HepG2 (cell line): Measurements from ENCODE around the gene OR6S1. TPM values are rescaled to one million over a fixed set of nuclear protein-coding genes. Genes with fewer than 3 reads are reported as not detected.

ENCODE experiments used
- ERF ChIP-seq: IDR thresholded peaks from 2 replicates; pipeline ENCODE4 v1.6.1; 2018; ENCODE audit warnings: missing biosample characterization, missing genetic modification reagents
- HIVEP1 ChIP-seq: sonication (generic); formaldehyde crosslinking; IDR thresholded peaks from 2 replicates; pipeline ENCODE4 v1.4.0; 2020; ENCODE audit warnings: mild to moderate bottlenecking, missing genetic modification reagents
- KDM6A ChIP-seq: IDR thresholded peaks from 2 replicates; pipeline ENCODE4 v1.6.1; 2016; ENCODE audit warnings: low read depth
- KLF11 ChIP-seq: IDR thresholded peaks from 2 replicates; pipeline ENCODE4 v1.6.1; 2016; ENCODE audit warnings: missing compliant biosample characterization
- KLF9 ChIP-seq: IDR thresholded peaks from 2 replicates; pipeline ENCODE4 v1.6.1; 2016; ENCODE audit warnings: low read depth
- NFYC ChIP-seq: IDR thresholded peaks from 2 replicates; pipeline ENCODE4 v1.6.1; 2016; ENCODE audit warnings: missing genetic modification reagents, missing compliant biosample characterization
- PCBP1 ChIP-seq: fragments of 200-400 bp; formaldehyde crosslinking; IDR thresholded peaks from 2 replicates; pipeline ENCODE4 v1.6.1; 2017; ENCODE audit warnings: mild to moderate bottlenecking, low read depth, low read length, borderline replicate concordance
- PCBP2 ChIP-seq: fragments of 200-400 bp; formaldehyde crosslinking; optimal IDR thresholded peaks from 2 replicates; pipeline ENCODE3; 2018; ENCODE audit warnings: low read length, low read depth; ENCODE audit not compliant: poor library complexity, severe bottlenecking
- PLSCR1 ChIP-seq: sonication (generic); formaldehyde crosslinking; IDR thresholded peaks from 2 replicates; pipeline ENCODE4 v1.5.0; 2020; ENCODE audit warnings: missing genetic modification reagents, mild to moderate bottlenecking, borderline replicate concordance
- SNAPC2 ChIP-seq: sonication (generic); formaldehyde crosslinking; IDR thresholded peaks from 2 replicates; pipeline ENCODE4 v1.8.1; 2022; ENCODE audit warnings: mild to moderate bottlenecking, missing genetic modification reagents
- SRSF4 ChIP-seq: fragments of 200-400 bp; formaldehyde crosslinking; IDR thresholded peaks from one replicate; pipeline ENCODE4 v1.6.1; 2018; ENCODE audit warnings: mild to moderate bottlenecking, low read depth, low read length, moderate library complexity; ENCODE audit not compliant: poor library complexity, severe bottlenecking
- SYNCRIP ChIP-seq: fragments of 200-400 bp; formaldehyde crosslinking; IDR thresholded peaks from 2 replicates; pipeline ENCODE4 v1.6.1; 2018; ENCODE audit warnings: mild to moderate bottlenecking, low read depth, low read length; ENCODE audit not compliant: insufficient read depth
- TAF1 ChIP-seq: sonication (generic); formaldehyde crosslinking; IDR thresholded peaks from 2 replicates; pipeline ENCODE4 v1.4.0; 2020; ENCODE audit warnings: missing genetic modification reagents
- TARDBP ChIP-seq: sonication (generic); formaldehyde crosslinking; IDR thresholded peaks from 2 replicates; pipeline ENCODE4 v1.8.0; 2022; ENCODE audit warnings: mild to moderate bottlenecking, missing genetic modification reagents
- UBTF ChIP-seq: sonication (generic); formaldehyde crosslinking; IDR thresholded peaks from 2 replicates; pipeline ENCODE4 v1.4.0; 2020; ENCODE audit warnings: mild to moderate bottlenecking, missing genetic modification reagents
- ZBTB1 ChIP-seq: sonication (generic); formaldehyde crosslinking; IDR thresholded peaks from 2 replicates; pipeline ENCODE4 v1.4.0; 2020; ENCODE audit warnings: missing genetic modification reagents, borderline replicate concordance
- ZFP41 ChIP-seq: sonication (generic); formaldehyde crosslinking; IDR thresholded peaks from 2 replicates; pipeline ENCODE4 v1.4.0; 2020; ENCODE audit warnings: mild to moderate bottlenecking, missing genetic modification reagents, borderline replicate concordance
- ZMAT3 ChIP-seq: sonication (generic); formaldehyde crosslinking; conservative IDR thresholded peaks from 2 replicates; pipeline ENCODE4 v1.7.0; 2021; ENCODE audit warnings: missing genetic modification reagents
- ZNF264 ChIP-seq: sonication (generic); formaldehyde crosslinking; IDR thresholded peaks from 2 replicates; pipeline ENCODE4 v1.4.0; 2020; ENCODE audit warnings: missing genetic modification reagents
- ZNF414 ChIP-seq: sonication (generic); formaldehyde crosslinking; IDR thresholded peaks from 2 replicates; pipeline ENCODE4 v1.5.0; 2020; ENCODE audit warnings: missing genetic modification reagents
- ZNF709 ChIP-seq: sonication (generic); formaldehyde crosslinking; IDR thresholded peaks from 2 replicates; pipeline ENCODE4 v1.5.0; 2020; ENCODE audit warnings: mild to moderate bottlenecking, missing genetic modification reagents
- ZNF724P ChIP-seq: sonication (generic); formaldehyde crosslinking; IDR thresholded peaks from 2 replicates; pipeline ENCODE4 v1.8.0; 2022; ENCODE audit warnings: missing genetic modification reagents, borderline replicate concordance
- ZNF766 ChIP-seq: sonication (generic); formaldehyde crosslinking; IDR thresholded peaks from 2 replicates; pipeline ENCODE4 v1.5.0; 2020; ENCODE audit warnings: missing genetic modification reagents, borderline replicate concordance
- ZNF800 ChIP-seq: sonication (generic); formaldehyde crosslinking; IDR thresholded peaks from 2 replicates; pipeline ENCODE4 v1.4.0; 2020; ENCODE audit warnings: missing genetic modification reagents
- ZSCAN29 ChIP-seq: sonication (generic); formaldehyde crosslinking; conservative IDR thresholded peaks from 2 replicates; pipeline ENCODE4 v1.4.0; 2020; ENCODE audit warnings: mild to moderate bottlenecking, missing genetic modification reagents
- polyA plus RNA-seq, 8 experiments: library from polyadenylated mRNA; depleted of rRNA in 3 of 8; stranded (reverse) in 7 of 8; unstranded in 1 of 8; fragments of >200 nt; fragmentation: Illumina TruSeq in 4 of 8; extraction: Trizol in 4 of 8; gene quantifications; 2 replicates each; pipeline versions ENCODE4 v1.2.1 to v1.2.3, GENCODE V29; 2011 to 2016; ENCODE audit warnings: low read depth in 4 of 8, missing spikeins in 1 of 8, mixed read lengths in 1 of 8; ENCODE audit not compliant: insufficient read depth in 1 of 8
- total RNA-seq, 5 experiments: library from RNA; depleted of rRNA; stranded (reverse); fragments of >200 nt; fragmentation: Illumina TruSeq; extraction: Trizol; gene quantifications; 2 replicates each; pipeline ENCODE4 v1.2.3, GENCODE V29; 2016; ENCODE audit warnings: low read depth in 1 of 5

The OR6S1 gene
- total and polyA plus RNA-seq, 2 of the 13 experiments (the other 11 are each of a cell fraction or from before 2014, with no cell fraction given), result 0.09 TPM; not detected in 1

GRCh38 chr14:20671597-20672283 is 30.2 kb upstream of the OR6S1 start (continued):
- no peak; the same call in 1 of the 2 replicates for TF ChIP-seq ZNF414 (CRISPR knock-in tag)
- TF ChIP-seq ERF (CRISPR knock-in tag), result peak; percentile 85; the same call in 1 of the 2 replicates
- no peak for TF ChIP-seq ZNF709 (CRISPR knock-in tag)
- no peak for TF ChIP-seq PLSCR1 (CRISPR knock-in tag)
- TF ChIP-seq SRSF4, result no peak
- TF ChIP-seq TARDBP (CRISPR knock-in tag), result peak; percentile 47; the same call in 1 of the 2 replicates
- TF ChIP-seq KLF11 (CRISPR knock-in tag), result no peak
- no peak for TF ChIP-seq PCBP2
- no peak for TF ChIP-seq TAF1 (CRISPR knock-in tag)
- no peak for TF ChIP-seq PCBP1
- TF ChIP-seq ZMAT3 (CRISPR knock-in tag), result 0 out of 2 replicates have a peak, but pooled peaks have one; percentile 34
- no peak for TF ChIP-seq NFYC (CRISPR knock-in tag)
- no peak for TF ChIP-seq ZNF800 (CRISPR knock-in tag)
- peak; percentile 68; the same call in 1 of the 2 replicates for TF ChIP-seq KDM6A (CRISPR knock-in tag)
- TF ChIP-seq UBTF (CRISPR knock-in tag), result no peak
- TF ChIP-seq HIVEP1, result no peak
- TF ChIP-seq KLF9 (CRISPR knock-in tag), result no peak
- no peak for TF ChIP-seq SYNCRIP
- TF ChIP-seq ZNF766 (CRISPR knock-in tag), result no peak
- TF ChIP-seq ZNF264 (CRISPR knock-in tag), result no peak
- TF ChIP-seq ZNF724P, result no peak
- no peak for TF ChIP-seq SNAPC2
- TF ChIP-seq ZFP41 (CRISPR knock-in tag), result no peak
- no peak for TF ChIP-seq ZSCAN29 (CRISPR knock-in tag)
- TF ChIP-seq ZBTB1 (CRISPR knock-in tag), result no peak
